ENCODE results near the gene PROCR.
A peak's percentile ranks its signal among the peaks of the same experiment; 100 is the strongest.
"Not testable (repeated sequence)": the region's sequence is repeated elsewhere in the genome, so short reads cannot be mapped to it uniquely, and the experiment has no call there.

PROCR gene

GRCh38 chr20:35193031-35193791 is 21.3 kb downstream of the PROCR start:
- DNase-seq (ENCODE audit: low read depth in 2 of 2), result not testable (repeated sequence)

DNA sequence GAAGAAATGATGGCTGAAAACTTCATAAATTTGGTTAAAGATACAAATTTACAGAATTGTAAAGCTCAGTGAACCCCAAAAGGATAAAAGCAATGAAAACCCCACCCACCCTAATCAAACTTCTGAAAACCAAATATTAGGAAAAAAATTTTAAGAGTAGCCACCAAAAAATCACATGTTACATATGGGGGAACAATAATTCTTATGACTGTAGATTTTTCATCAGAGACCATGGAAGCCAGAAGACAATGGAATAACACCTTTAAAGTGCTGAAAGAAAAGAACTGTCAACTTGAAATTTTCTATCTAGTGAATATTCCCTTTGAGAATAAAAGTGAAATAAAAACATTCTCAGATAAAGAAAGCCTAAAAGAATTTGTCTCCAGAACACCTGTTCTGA is 24.4 kb downstream of the PROCR start:
- no peak for DNase-seq (ENCODE audit: low read depth in 2 of 2)

GRCh38 chr20:35199740-35200139 is 27.9 kb downstream of the PROCR start:
- no peak for DNase-seq (ENCODE audit: low read depth in 2 of 2)

DNA sequence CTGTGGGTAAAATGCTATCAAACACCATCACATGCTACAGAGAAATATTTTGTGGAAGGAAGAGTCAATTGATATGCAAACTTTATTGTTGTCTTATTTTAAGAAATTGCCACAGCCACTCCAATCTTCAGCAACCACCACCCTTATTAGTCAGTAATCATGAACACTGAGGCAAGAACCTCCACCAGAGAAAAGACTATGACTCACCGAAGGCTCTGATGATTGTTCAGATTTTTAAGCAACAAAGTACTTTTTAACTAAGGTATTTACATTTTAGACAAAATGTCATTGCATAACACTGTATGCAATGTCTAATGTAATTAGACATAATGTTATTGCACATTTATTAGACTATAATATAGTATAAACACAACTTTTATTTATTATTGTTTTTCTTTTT is 28.4 kb downstream of the PROCR start:
- DNase-seq (ENCODE audit: low read depth in 2 of 2), result no peak

DNA sequence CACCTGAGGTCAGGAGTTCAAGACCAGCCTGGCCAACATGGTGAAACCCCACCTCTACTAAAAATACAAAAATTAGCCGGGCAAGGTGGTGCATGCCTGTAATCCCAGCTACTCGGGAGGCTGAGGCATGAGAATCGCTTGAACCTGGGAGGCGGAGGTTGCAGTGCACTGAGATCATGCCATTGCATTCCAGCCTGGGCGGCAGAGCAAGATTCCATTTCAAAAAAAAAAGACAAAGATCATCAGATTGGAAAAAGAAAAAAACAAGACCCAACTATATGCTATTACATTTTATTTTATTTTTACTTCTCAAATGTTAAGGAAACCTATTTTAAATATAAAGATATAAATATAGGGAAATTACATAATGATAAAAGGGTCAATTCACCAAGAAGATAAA is 29.6 kb downstream of the PROCR start:
- not testable (repeated sequence) for DNase-seq (ENCODE audit: low read depth in 2 of 2)

GRCh38 chr20:35206802-35207201 is 34.9 kb downstream of the PROCR start:
- DNase-seq (ENCODE audit: low read depth in 2 of 2), result no peak

GRCh38 chr20:35207950-35208611 is 36.2 kb downstream of the PROCR start:
- peak; percentile 44 to 62 for DNase-seq (ENCODE audit: low read depth in 2 of 2)

DNA sequence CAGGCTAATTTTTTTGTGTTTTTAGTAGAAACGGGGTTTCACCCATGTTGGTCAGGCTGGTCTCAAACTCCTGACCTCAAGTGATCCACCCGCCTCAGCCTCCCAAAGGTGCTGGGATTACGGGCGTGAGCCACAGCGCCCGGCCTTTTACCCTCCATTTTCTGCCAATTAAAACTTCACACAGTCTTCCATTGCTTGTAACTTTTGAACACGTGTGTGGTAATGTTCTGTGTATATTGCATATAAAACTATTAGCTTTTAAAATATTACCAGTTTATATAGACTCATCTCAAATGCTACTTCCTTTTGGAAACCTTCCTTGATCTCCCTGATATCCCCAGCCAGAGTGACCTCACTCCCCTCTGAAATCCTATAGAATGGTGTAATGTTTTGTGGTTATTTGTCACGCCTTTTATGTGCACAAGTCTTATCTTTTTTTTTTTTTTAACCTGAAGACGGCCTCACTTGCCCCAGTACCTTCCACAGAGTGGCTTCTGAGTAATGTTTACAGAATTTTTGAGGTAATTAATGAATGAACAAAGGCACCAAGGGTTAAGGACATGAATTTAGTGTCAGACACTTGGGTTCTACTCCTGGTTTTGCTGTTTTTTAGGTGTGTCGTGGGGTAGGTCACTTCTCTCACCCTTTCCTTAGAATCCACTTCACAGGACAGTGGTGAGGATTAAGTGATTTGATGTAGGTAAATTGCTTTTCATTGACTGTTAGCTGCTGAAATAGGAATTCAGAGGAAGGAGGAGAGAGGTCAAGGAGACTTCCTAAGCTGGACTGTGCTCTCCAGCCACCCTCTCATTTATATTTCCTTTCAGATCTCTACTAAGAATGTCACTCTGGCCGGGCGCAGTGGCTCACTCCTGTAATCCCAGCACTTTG is 43.4 kb downstream of the PROCR start:
- DNase-seq (ENCODE audit: low read depth in 2 of 2), result no peak

DNA sequence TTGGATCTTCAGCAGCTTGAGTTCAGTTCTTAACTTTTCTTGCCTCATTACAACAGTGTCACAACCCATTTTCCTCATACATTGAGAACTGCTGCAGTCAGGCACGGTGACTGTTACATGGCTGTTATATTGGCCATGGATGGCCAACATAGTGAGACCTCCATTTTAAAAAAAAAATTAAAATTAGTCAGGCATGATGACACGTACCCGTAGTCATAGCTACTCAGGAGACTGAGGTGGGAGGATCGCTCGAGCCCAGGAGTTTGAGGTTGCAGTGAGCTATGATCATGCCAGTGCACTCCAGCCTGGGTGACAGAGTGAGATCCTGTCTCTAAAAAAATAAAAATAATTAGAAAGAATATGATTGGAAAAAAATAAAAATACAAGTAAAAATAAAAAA is 44.7 kb downstream of the PROCR start:
- DNase-seq (ENCODE audit: low read depth in 2 of 2), result no peak

DNA sequence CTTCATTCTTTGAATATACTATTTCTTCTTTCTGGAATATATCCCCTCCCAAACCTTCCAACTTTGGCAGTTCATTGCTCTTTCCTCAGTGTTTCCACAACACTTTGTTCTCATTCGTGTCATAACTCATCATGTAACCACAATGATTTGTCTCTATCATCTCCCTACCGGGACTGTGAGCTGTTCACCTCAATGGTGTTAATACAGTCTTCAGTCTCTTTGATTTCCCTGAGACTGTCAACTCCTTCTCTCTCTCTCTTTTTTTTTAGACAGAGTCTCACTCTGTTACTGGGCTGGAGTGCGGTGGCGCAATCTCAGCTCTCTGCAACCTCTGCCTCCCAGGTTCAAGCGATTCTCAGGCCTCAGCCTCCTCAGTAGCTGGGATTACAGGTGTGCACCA is 52.1 kb downstream of the PROCR start:
- DNase-seq (ENCODE audit: low read depth in 2 of 2), result no peak

DNA sequence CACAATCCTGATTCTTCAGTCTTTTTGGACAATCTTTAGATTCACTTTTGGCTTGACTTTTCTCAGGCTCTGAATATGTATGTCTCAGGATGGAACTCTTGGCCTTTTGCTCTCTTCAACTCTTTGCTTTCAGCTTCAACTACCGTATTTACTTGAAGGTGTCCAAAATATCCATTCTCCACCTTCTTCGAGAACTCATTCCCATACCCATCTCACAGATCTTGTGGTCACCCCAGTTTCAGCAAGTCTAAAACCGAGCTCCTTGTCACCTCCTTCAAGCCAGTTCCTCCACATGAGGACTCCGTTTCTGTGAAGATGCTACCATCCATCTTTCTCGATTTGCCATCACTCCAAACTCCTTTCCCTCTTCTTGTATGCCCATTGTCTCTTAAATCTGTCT is 52.7 kb downstream of the PROCR start:
- no peak for DNase-seq (ENCODE audit: low read depth in 2 of 2)

- DNase-seq (ENCODE audit: low read depth in 2 of 2), result no peak
Observed at GRCh38 chr20:35225319-35226125, 53.6 kb downstream of the PROCR start.

- DNase-seq (ENCODE audit: low read depth in 2 of 2), result no peak
Observed at GRCh38 chr20:35226126-35226883, 54.4 kb downstream of the PROCR start, which contains the start of gene MMP24. TSS of gene MMP24 (plus strand) at chr20:35226690. CDS start at chr20:35226739, 49 bp downstream.
